Tibial artery (tissue), 4 donors: ENCODE results near the gene NFKBIB.

Experiments
- DNase-seq, 2 donors: peaks; one replicate each; pipeline ENCODE4 v3.0.0-alpha.2; 2019
- H3K27ac ChIP-seq, 2 donors: fragments of 200-600 bp; sonication (generic) in 1 of 2; 1 replicate in 1 of 2; 2 replicates in 1 of 2; pipeline ENCODE4 v1.5.1; 2018 to 2019; ENCODE audit warnings: mild to moderate bottlenecking in 1 of 2
- H3K27me3 ChIP-seq, 2 donors: fragments of 200-600 bp; sonication (generic) in 1 of 2; one replicate each; pipeline versions ENCODE4 v1.5.1 to v1.6.0; 2016 to 2019
- H3K36me3 ChIP-seq, 3 donors: fragments of 200-600 bp; sonication (generic) in 2 of 3; one replicate each; pipeline ENCODE4 v1.5.1; 2016 to 2019; ENCODE audit warnings: mild to moderate bottlenecking in 2 of 3
- H3K4me1 ChIP-seq, 4 donors: fragments of 200-600 bp; sonication (generic) in 2 of 4; 1 replicate in 3 of 4; 2 replicates in 1 of 4; pipeline ENCODE4 v1.5.1; 2016 to 2019
- H3K4me3 ChIP-seq, 2 donors: fragments of 200-600 bp; sonication (generic) in 1 of 2; 1 replicate in 1 of 2; 2 replicates in 1 of 2; pipeline ENCODE4 v1.5.1; 2018 to 2019; ENCODE audit warnings: mild to moderate bottlenecking in 2 of 2
- H3K9me3 ChIP-seq, 3 donors: fragments of 200-600 bp; sonication (generic) in 1 of 3; one replicate each; pipeline ENCODE4 v1.5.1; 2016 to 2019
- intact Hi-C: fragments of 100-400 bp; cut with DNase I; formaldehyde crosslinking; loops from one replicate; pipeline ENCODE4 v1.15.0; 2023; ENCODE audit warnings: low total_unique reads
- TF ChIP-seq, protein P1 (sequence below), 2 experiments: fragments of 200-600 bp in 1 of 2; fragments of 450-650 bp in 1 of 2; IDR thresholded peaks; one replicate each; pipeline ENCODE4 v1.5.1; 2017 to 2019; ENCODE audit warnings: antibody characterized with exemption in 2 of 2, mild to moderate bottlenecking in 1 of 2, moderate library complexity in 1 of 2

The NFKBIB gene, protein sequence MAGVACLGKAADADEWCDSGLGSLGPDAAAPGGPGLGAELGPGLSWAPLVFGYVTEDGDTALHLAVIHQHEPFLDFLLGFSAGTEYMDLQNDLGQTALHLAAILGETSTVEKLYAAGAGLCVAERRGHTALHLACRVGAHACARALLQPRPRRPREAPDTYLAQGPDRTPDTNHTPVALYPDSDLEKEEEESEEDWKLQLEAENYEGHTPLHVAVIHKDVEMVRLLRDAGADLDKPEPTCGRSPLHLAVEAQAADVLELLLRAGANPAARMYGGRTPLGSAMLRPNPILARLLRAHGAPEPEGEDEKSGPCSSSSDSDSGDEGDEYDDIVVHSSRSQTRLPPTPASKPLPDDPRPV

DNA sequence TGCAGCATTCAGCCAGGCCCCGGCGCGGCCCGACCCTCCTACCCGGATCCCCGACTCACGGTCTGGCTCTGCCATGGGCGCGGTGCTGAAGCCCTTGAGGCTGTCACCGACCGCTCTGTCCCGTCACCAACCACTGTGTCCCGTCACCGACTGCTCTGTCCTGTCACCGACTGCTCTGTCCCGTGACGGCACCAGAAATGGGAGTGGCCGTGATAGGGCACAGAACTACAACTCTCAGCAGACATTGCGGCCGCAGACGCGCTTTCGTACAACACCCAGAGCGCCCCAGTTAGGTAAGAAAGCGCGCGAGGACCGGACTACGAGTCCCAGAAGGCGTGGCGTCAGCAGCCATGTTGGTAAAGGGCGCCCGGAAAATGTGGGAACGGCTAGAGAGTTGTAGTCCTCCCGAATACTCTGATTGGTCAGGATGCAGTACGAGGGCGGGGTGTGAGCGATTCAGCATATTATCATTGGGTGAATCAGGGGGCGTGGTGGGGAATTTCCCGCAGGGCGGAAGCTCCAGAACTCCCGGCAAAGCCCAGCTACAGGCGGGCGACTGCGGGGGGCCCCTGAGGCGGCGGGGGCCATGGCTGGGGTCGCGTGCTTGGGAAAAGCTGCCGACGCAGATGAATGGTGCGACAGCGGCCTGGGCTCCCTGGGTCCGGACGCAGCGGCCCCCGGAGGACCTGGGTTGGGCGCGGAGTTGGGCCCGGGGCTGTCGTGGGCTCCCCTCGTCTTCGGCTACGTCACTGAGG, at the start of gene NFKBIB, which contains the start of gene SIRT2:
NFKBIB (plus strand) TSS at position 523 of the 755 bp plus-strand sequence; CDS start at position 587, 64 bp downstream.
SIRT2 (minus strand) TSS at position 172 of the 755 bp plus-strand sequence; CDS start at position 75, 97 bp downstream.
- Histone ChIP-seq H3K9me3 (no peaks in the 10 kb centered on the region), H3K4me3 (peak within 1 kb of the TSS; percentile 63 to 88), H3K4me1 (peaks cover 0 to 38% (median 23%) of the 10 kb centered on the region in 4 donors), H3K27me3 (no peaks in the 10 kb centered on the region), H3K27ac (peak within 1 kb of the TSS; percentile 82 to 92), H3K36me3 (peaks cover 0 to 15% (median 2%) of the 10 kb centered on the region in 3 donors)
- TF ChIP-seq, protein P1, sequence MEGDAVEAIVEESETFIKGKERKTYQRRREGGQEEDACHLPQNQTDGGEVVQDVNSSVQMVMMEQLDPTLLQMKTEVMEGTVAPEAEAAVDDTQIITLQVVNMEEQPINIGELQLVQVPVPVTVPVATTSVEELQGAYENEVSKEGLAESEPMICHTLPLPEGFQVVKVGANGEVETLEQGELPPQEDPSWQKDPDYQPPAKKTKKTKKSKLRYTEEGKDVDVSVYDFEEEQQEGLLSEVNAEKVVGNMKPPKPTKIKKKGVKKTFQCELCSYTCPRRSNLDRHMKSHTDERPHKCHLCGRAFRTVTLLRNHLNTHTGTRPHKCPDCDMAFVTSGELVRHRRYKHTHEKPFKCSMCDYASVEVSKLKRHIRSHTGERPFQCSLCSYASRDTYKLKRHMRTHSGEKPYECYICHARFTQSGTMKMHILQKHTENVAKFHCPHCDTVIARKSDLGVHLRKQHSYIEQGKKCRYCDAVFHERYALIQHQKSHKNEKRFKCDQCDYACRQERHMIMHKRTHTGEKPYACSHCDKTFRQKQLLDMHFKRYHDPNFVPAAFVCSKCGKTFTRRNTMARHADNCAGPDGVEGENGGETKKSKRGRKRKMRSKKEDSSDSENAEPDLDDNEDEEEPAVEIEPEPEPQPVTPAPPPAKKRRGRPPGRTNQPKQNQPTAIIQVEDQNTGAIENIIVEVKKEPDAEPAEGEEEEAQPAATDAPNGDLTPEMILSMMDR (IDR thresholded peaks at IDR 0.05), result no peak
- peak; percentile 100 for DNase-seq
- intact Hi-C loops, result loop anchor here (2.0 to 10.0 kb wide), 3 partner anchors 51 to 285 kb away; partner anchors contain the start of genes ECH1, EIF3K, HNRNPL and MAP4K1

- DNase-seq, result peak in 1 of 2 donors; percentile 100
- peaks cover 0 to 51% (median 38%) of the 10 kb centered on the region in 4 donors for H3K4me1 ChIP-seq
- intact Hi-C loops, result loop anchor here (2.0 kb wide), 1 partner anchor 202 kb away; no protein-coding TSS in a partner anchor
Observed at GRCh38 chr19:38850436-38850975, 49.3 kb upstream of the NFKBIB start.

DNA sequence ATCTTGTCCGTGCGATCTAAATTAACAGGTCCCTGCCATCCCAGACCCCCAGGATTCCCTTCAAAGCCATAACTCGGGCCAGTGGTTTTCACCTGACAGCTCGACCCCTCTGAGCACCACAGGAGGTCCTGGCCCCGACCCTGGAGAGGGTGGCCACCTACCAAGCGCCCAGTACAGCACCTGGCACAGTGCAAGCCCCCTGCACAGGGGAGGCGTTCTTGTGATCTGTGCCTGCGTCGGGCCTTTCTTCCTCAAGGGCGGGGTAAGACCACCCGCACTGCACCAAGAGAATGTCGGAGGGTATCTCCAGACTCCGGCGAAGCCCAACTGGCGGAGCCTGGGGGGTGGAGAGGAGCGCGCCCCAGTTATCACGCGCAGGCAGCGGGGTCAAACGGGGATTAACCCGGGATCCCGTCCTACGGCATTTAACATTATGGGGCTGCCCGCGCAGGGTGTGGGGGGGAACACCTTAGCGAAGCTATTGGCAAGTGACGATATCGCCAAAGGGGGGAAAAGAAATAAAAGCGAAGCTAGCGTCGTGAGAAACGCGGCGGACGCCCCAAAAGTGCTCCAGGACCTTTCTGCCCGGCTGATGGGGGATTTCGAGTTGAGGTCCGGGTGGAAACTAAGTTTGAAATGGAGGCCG, 48.7 kb upstream of the NFKBIB start:
- Histone ChIP-seq H3K4me3 (peak overlapping the region; percentile 58 to 77), H3K36me3 (peaks cover 15 to 20% (median 15%) of the 10 kb centered on the region in 3 donors), H3K9me3 (no peaks in the 10 kb centered on the region), H3K4me1 (peaks cover 0 to 48% (median 35%) of the 10 kb centered on the region in 4 donors), H3K27me3 (no peaks in the 10 kb centered on the region), H3K27ac (peak overlapping the region; percentile 91 to 97)
- TF ChIP-seq, protein P1 (IDR thresholded peaks at IDR 0.05), result no peak
- intact Hi-C loops, result loop anchor here (2.0 kb wide), 1 partner anchor 202 kb away; no protein-coding TSS in a partner anchor
- DNase-seq, result peak in 1 of 2 donors; percentile 75

More at GRCh38 chr19:38850436-38850975, 49.3 kb upstream of the NFKBIB start:
- H3K27ac ChIP-seq, result peak overlapping the region; percentile 91 to 97
- TF ChIP-seq, protein P1 (IDR thresholded peaks at IDR 0.05), result peak; percentile 37 to 54
- H3K9me3 ChIP-seq, result no peaks in the 10 kb centered on the region
- H3K27me3 ChIP-seq, result no peaks in the 10 kb centered on the region
- peaks cover 21 to 26% (median 21%) of the 10 kb centered on the region in 3 donors for H3K36me3 ChIP-seq
- peak overlapping the region; percentile 58 to 77 for H3K4me3 ChIP-seq

GRCh38 chr19:38851622-38852230, 48.0 kb upstream of the NFKBIB start:
- TF ChIP-seq, protein P1 (IDR thresholded peaks at IDR 0.05), result no peak
- intact Hi-C loops, result loop anchor here (2.0 kb wide), 1 partner anchor 203 kb away; no protein-coding TSS in a partner anchor
- peaks cover 9 to 13% (median 9%) of the 10 kb centered on the region in 3 donors for H3K36me3 ChIP-seq
- H3K27ac ChIP-seq, result peak overlapping the region; percentile 91 to 97
- peaks cover 0 to 42% (median 32%) of the 10 kb centered on the region in 4 donors for H3K4me1 ChIP-seq
- no peaks in the 10 kb centered on the region for H3K27me3 ChIP-seq
- no peaks in the 10 kb centered on the region for H3K9me3 ChIP-seq
- peak; percentile 93 to 96 for DNase-seq
- peak overlapping the region; percentile 58 to 77 for H3K4me3 ChIP-seq
